Endothelial cell of umbilical vein (primary cell): Measurements from ENCODE around the gene SCO2. TPM values are rescaled to one million over a fixed set of nuclear protein-coding genes. Genes with fewer than 3 reads are reported as not detected.

Source experiments
- BruUV-seq: library from RNA; stranded (reverse); fragments of 400-500 nt; replicated peaks from 2 replicates; lab custom pipeline; 2021; lab: Mats Ljungman, UMichigan
- CTCF ChIA-PET: fragments of 300-600, 350-600 bp; sonication (Branson Sonifier 250); formaldehyde crosslinking; loops from one replicate; lab custom pipeline; 2021; ENCODE audit warnings: antibody characterized with exemption, inconsistent platforms; lab: Charles Lee
- POLR2A ChIA-PET: fragments of 300-600, 350-600 bp; sonication (Branson Sonifier 250); formaldehyde crosslinking; loops from one replicate; lab custom pipeline; 2021; ENCODE audit warnings: antibody characterized with exemption, inconsistent platforms; lab: Charles Lee
- DNase-seq: peaks from one replicate; pipeline ENCODE4 v3.0.0-alpha.2; 2011; ENCODE audit warnings: low read depth, low spot score
- FAIRE-seq: peaks from 2 replicates; lab custom pipeline; 2011; peaks lifted over from hg19 to GRCh38; lab: Jason Lieb, UNC
- H2AFZ ChIP-seq: 2 replicates; pipeline ENCODE4 v1.6.0; 2012; ENCODE audit warnings: low read depth, low read length, control low read depth, inconsistent platforms
- H3K27ac ChIP-seq: 2 replicates; pipeline ENCODE4 v1.5.1; 2011; ENCODE audit warnings: low read depth, mild to moderate bottlenecking, control low read depth, low read length, moderate library complexity; ENCODE audit not compliant: insufficient read depth
- H3K27me3 ChIP-seq, 2 experiments: 2 replicates each; pipeline versions ENCODE4 v1.6.0 to v1.6.1; 2011; ENCODE audit warnings: low read length in 2 of 2, mixed read lengths in 1 of 2; ENCODE audit not compliant: control insufficient read depth in 2 of 2, insufficient read depth in 2 of 2
- H3K36me3 ChIP-seq, 2 experiments: 2 replicates in 1 of 2; 3 replicates in 1 of 2; pipeline ENCODE4 v1.5.1; 2011; ENCODE audit warnings: low read length in 2 of 2, mild to moderate bottlenecking in 1 of 2, moderate library complexity in 1 of 2; ENCODE audit not compliant: control insufficient read depth in 2 of 2, insufficient read depth in 2 of 2; ENCODE audit errors: extremely low read depth in 1 of 2
- H3K4me1 ChIP-seq: 3 replicates; pipeline ENCODE4 v1.5.1; 2011; ENCODE audit warnings: mild to moderate bottlenecking, low read length; ENCODE audit not compliant: control insufficient read depth, insufficient read depth; ENCODE audit errors: extremely low read depth
- H3K4me2 ChIP-seq: 2 replicates; pipeline ENCODE4 v1.6.1; 2011; ENCODE audit warnings: low read length, control low read depth, mixed read lengths; ENCODE audit not compliant: insufficient read depth
- H3K4me3 ChIP-seq, 3 experiments: fragments of 200-600 bp in 1 of 3; sonication (generic), shearing (Covaris generic) in 1 of 3; replicated peaks in 1 of 3; 2 replicates each; pipeline ENCODE4 v1.5.1; 2011 to 2016; ENCODE audit warnings: control low read depth in 3 of 3, low read length in 3 of 3, mild to moderate bottlenecking in 2 of 3, inconsistent platforms in 1 of 3, low read depth in 1 of 3, moderate library complexity in 1 of 3; ENCODE audit not compliant: insufficient read depth in 1 of 3
- H3K79me2 ChIP-seq: 2 replicates; pipeline ENCODE4 v1.6.0; 2012; ENCODE audit warnings: low read length, inconsistent platforms; ENCODE audit not compliant: control insufficient read depth, insufficient read depth
- H3K9ac ChIP-seq: replicated peaks from 2 replicates; pipeline ENCODE3; 2011; ENCODE audit warnings: low read length, control low read depth; ENCODE audit not compliant: insufficient read depth; ENCODE audit errors: extremely low read depth
- H3K9me1 ChIP-seq: replicated peaks from 3 replicates; pipeline ENCODE4 v1.6.0; 2011; ENCODE audit warnings: mild to moderate bottlenecking, low read length; ENCODE audit not compliant: control insufficient read depth, insufficient read depth; ENCODE audit errors: extremely low read depth
- H3K9me3 ChIP-seq: replicated peaks from 2 replicates; pipeline ENCODE4 v1.5.1; 2012; ENCODE audit warnings: low read length, inconsistent platforms; ENCODE audit not compliant: control insufficient read depth, insufficient read depth
- H4K20me1 ChIP-seq: replicated peaks from 2 replicates; pipeline ENCODE3; 2011; ENCODE audit warnings: mild to moderate bottlenecking, low read length; ENCODE audit not compliant: control insufficient read depth, insufficient read depth; ENCODE audit errors: extremely low read depth
- EZH2 ChIP-seq: IDR thresholded peaks from 2 replicates; pipeline ENCODE4 v1.6.1; 2012; ENCODE audit warnings: borderline replicate concordance, low read depth, mild to moderate bottlenecking, moderate library complexity, low read length, inconsistent platforms; ENCODE audit not compliant: severe bottlenecking
- FOS ChIP-seq: IDR thresholded peaks from 2 replicates; pipeline ENCODE4 v1.6.1; 2011; ENCODE audit warnings: mild to moderate bottlenecking, low read length, moderate library complexity, borderline replicate concordance; ENCODE audit not compliant: insufficient read depth
- GATA2 ChIP-seq: IDR thresholded peaks from 2 replicates; pipeline ENCODE4 v1.7.0; 2011; ENCODE audit warnings: low read depth, mild to moderate bottlenecking, moderate library complexity, mixed read lengths, low read length; ENCODE audit not compliant: insufficient read length, insufficient read depth
- JUN ChIP-seq: IDR thresholded peaks from 2 replicates; pipeline ENCODE4 v1.6.1; 2011; ENCODE audit warnings: borderline replicate concordance, low read depth; ENCODE audit not compliant: insufficient read length, insufficient read depth
- MAX ChIP-seq: IDR thresholded peaks from 2 replicates; pipeline ENCODE4 v1.6.1; 2011; ENCODE audit not compliant: insufficient read depth, insufficient read length
- MYC ChIP-seq: IDR thresholded peaks from one replicate; pipeline ENCODE4 v1.6.1; 2011; ENCODE audit warnings: mild to moderate bottlenecking, low read depth, low read length
- POLR2A ChIP-seq: IDR thresholded peaks from 2 replicates; pipeline ENCODE4 v1.6.1; 2012; ENCODE audit warnings: low read depth, mild to moderate bottlenecking, control low read depth, low read length
- POLR2AphosphoS5 ChIP-seq: IDR thresholded peaks from 2 replicates; pipeline ENCODE4 v1.6.1; 2012; ENCODE audit warnings: low read depth, mild to moderate bottlenecking, control low read depth, low read length, moderate library complexity; ENCODE audit not compliant: insufficient read depth
- dilution Hi-C: fragments of 300-500 bp; cut with MboI; formaldehyde crosslinking; loops from one replicate; pipeline ENCODE4 v1.15.0; 2019; ENCODE audit warnings: low sequenced_read_pairs; ENCODE audit not compliant: extremely low pct_ligation_motif_present
- intact Hi-C: fragments of 100-400 bp; cut with micrococcal nuclease; formaldehyde crosslinking; loops from one replicate; pipeline ENCODE4 v1.10.0; 2022
- polyA plus RNA-seq, 4 experiments: library from polyadenylated mRNA; depleted of rRNA in 3 of 4; stranded (reverse) in 3 of 4; unstranded in 1 of 4; fragments of >200 nt; gene quantifications; 2 replicates each; pipeline versions ENCODE4 v1.2.1 to v1.2.3, GENCODE V29; 2011 to 2012; ENCODE audit warnings: missing spikeins in 1 of 4
- total RNA-seq: library from RNA; stranded (reverse); gene quantifications from 2 replicates; pipeline ENCODE4 v1.2.3, GENCODE V29; 2021
- TF ChIP-seq, protein P1 (sequence below), 2 donors: IDR thresholded peaks; 1 replicate in 1 of 2; 2 replicates in 1 of 2; pipeline ENCODE4 v1.5.1; 2011; ENCODE audit warnings: low read length in 2 of 2, mild to moderate bottlenecking in 2 of 2, moderate library complexity in 2 of 2, control low read depth in 1 of 2, inconsistent platforms in 1 of 2, low read depth in 1 of 2; ENCODE audit not compliant: insufficient read depth in 1 of 2; ENCODE audit errors: extremely low read depth in 1 of 2

The SCO2 gene
- total and polyA plus RNA-seq, 2 donors (not counting 3 experiments of a cell fraction or from before 2014, with no cell fraction given), result 3.5 to 3.7 TPM

GRCh38 chr22:50522806-50523438, 2.5 kb downstream of the SCO2 start:
- BruUV-seq, result no TSS peak
- ChIA-PET POLR2A (interaction anchor here (1.1 kb wide), 1 partner anchor 15 kb away, joined by 4 read pairs; the partner anchor contains the start of genes LMF2 and NCAPH2), CTCF (interaction anchor here (0.7 kb wide), 1 partner anchor 16 kb away, joined by 3 read pairs; no protein-coding TSS in a partner anchor)
- TF ChIP-seq MAX (no peak), POLR2A (no peak), MYC (no peak), EZH2 (no peak), POLR2AphosphoS5 (no peak), FOS (no peak), JUN (no peak), GATA2 (no peak)
- TF ChIP-seq, protein P1, sequence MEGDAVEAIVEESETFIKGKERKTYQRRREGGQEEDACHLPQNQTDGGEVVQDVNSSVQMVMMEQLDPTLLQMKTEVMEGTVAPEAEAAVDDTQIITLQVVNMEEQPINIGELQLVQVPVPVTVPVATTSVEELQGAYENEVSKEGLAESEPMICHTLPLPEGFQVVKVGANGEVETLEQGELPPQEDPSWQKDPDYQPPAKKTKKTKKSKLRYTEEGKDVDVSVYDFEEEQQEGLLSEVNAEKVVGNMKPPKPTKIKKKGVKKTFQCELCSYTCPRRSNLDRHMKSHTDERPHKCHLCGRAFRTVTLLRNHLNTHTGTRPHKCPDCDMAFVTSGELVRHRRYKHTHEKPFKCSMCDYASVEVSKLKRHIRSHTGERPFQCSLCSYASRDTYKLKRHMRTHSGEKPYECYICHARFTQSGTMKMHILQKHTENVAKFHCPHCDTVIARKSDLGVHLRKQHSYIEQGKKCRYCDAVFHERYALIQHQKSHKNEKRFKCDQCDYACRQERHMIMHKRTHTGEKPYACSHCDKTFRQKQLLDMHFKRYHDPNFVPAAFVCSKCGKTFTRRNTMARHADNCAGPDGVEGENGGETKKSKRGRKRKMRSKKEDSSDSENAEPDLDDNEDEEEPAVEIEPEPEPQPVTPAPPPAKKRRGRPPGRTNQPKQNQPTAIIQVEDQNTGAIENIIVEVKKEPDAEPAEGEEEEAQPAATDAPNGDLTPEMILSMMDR (IDR thresholded peaks at IDR 0.05; ENCODE audit: extremely low read depth in 1 of 2, insufficient read depth in 1 of 2, low read depth in 1 of 2, low read length in 2 of 2), result no peak
- no peaks in the 10 kb centered on the region for H3K9me3 ChIP-seq
- H3K9me1 ChIP-seq, result no peaks in the 10 kb centered on the region
- H2AFZ ChIP-seq, result no peak overlapping the region
- no peak for FAIRE-seq
- H3K36me3 ChIP-seq, result peaks cover 0 to 24% of the 10 kb centered on the region in 2 experiments
- intact Hi-C loops (no loop called here), dilution Hi-C loops (no loop called here)
- H4K20me1 ChIP-seq, result no peaks in the 10 kb centered on the region
- H3K4me2 ChIP-seq, result no peak overlapping the region
- no peak overlapping the region for H3K27ac ChIP-seq
- no peaks in the 10 kb centered on the region for H3K27me3 ChIP-seq
- H3K4me1 ChIP-seq, result peaks cover 12% of the 10 kb centered on the region
- no peak for DNase-seq
- H3K4me3 ChIP-seq, result no peak overlapping the region
- peaks cover 10% of the 10 kb centered on the region for H3K79me2 ChIP-seq
- H3K9ac ChIP-seq, result no peak overlapping the region
